Activated naive CD4-positive, alpha-beta T cell (primary cell): Measurements from ENCODE around the gene UNC119.
A peak's percentile ranks its signal among the peaks of the same experiment; 100 is the strongest.

Experiments
- DNase-seq, 4 experiments: peaks; one replicate each; lab custom pipeline; 2025; lab: John Stamatoyannopoulos, UW

The UNC119 gene

DNA sequence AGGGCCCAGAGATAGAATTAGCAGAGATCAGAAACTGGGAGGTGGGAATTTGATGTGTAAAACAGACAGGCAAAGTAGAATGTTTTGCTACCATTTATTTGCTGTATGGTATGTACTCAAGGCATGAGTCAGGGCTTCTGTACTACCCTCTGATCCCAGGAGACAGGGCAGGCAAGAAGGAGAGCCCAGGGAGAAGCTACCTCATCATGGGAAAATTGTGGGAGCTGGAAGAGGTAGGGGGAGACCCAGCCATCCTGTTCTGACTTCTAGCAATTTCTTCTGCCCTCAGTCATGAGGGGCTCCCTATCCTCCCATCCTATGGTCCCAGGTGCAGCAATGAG, 20.6 kb upstream of the UNC119 start:
- no peak for DNase-seq

DNA sequence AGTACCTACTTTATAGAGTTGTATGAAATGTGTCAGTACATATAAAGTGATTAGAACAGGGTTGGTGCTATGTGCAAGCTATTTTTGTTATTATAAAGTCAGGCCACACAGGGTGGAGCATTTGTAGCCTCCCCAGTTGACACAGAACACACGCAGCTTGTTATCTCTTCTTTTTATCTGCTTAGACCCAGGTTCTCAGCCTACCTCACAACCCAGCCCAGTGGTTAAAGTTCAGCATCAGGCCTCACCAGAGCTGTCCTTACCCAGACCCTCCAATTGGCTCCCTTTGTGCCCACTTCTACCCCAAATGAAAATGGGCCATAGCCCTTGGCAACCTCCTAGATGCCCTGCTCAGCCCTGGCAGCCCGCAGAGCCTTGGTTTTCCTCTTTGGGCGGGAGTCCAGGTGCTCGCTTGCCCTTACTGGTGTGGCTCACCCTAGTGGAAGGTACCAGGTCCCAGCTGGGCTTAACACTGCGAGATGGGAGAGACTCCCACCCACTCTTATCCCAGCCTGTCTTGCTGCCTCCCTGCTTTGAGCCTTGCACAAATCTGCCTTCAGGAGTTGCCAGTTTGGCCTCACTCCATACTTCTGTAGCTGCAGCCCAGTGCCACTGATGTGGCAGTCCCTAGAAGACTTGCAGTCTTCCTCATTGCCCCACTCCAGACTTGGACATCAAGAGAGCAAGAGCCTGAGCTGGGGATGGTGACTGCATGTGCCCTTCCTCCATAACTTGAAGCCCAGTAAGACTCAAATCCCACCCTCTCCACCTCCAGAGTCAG, 20.0 kb upstream of the UNC119 start:
- no peak for DNase-seq

DNA sequence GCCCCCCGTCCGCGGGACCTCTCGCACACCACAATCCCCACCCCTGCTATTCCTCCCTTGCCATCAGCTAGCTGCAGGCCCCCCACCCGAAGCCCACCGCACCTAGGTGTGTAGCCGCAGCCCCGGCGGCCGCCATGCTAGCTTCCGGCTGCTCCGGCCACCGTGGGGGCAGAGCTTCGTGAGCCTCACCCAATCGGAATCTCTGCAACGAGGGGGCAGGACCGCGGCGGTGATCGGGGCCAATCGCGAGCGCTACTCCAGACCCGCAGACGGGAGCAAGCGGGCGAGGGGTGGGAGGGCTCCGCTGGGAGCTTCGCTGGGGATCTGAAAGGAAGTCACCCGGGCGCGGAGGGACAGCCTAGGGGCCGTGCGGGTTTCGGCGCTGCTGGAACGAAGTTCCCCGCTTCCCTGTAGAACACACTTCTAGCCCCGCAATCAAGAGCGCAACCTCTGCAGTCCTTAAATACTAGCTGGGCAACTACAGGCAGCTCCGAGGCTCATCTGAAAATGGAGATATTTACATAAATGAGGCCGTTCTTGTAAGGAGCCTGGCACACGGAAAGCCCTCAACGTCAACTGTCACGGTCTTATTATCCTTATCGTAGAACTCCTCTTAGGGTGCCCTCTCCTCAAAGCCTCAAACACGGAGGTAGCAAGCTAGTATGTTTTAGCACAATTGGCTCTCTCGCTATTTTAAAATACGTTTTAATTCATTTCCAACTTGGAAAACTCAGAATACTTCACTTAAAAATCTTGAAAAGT, 19.1 kb upstream of the UNC119 start, which contains the start of gene PIGS:
TSS of gene PIGS (minus strand) at position 164 of the 762 bp plus-strand sequence. CDS start at position 136, 28 bp downstream.
- peak; percentile 77 to 83 (median 82) for DNase-seq

DNA sequence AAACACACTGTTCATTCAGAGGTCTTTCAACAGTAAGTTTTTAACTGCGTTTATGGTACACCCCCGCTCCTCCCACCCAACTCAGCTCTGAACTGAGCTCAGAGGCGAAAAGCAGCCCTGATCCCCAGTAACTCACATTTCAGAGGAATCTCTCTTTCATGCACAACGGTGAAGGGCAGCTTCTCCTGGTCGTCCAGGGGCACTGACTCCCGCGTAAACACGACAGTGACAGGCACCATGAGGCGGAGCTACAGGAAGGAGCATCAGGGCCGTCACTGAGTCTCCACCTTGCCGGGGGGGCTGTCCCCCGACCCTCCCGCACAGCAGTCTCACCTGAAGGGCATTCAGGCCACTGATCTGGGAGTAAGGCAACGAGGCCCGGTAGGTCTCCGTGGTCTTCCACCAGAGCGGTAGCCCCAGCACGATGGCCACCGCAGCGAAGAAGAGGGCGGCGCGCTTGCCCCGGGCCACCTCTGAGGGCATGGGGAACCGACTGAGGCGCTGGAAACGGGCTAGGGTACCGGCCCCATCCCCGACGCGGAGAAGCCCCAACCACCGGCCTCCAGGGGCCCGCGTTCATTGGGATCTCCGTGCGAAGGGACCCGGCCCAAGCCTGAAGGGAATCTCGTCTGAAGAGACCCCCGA, 18.4 kb upstream of the UNC119 start:
- peak in 3 of 4 experiments; percentile 24 to 34 (median 25) for DNase-seq

DNA sequence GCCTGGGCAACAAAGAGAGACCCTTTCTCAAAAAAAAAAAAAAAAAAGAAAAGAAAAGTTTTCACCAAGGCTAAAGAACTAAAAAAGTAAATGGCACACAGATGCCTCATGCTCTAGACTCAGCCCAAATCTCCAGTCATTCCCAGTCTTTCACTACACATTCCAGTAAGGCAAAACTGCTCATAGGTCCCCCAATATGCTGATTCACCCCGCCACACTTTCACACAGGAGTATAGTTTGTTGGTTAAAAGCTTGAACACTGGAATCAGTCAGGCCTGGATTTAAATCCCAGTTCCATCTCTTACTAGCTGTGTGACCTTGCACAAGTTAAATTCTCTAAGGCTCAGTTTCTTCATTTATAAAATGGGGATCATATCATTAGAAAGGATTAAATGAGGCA, 17.0 kb upstream of the UNC119 start:
- no peak for DNase-seq

DNA sequence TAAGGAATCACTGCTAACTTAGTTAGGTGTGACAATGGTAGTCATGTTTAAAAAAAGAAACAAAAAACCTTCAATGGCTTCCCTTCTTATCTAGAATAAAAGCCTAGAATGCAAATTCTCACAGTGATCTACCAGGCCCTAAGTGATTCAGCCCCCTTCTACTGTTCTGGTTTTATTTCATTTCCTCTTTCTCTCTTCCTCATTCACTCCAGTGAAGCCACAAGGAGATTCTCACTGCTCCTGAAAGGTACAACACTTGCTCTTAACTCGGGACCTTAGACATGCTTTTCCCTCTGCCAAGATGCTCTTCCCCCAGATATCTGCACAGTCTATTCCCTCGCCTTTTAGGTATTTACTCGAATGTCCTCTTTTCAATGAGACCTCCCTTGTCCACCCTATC, 15.2 kb upstream of the UNC119 start:
- no peak for DNase-seq

DNA sequence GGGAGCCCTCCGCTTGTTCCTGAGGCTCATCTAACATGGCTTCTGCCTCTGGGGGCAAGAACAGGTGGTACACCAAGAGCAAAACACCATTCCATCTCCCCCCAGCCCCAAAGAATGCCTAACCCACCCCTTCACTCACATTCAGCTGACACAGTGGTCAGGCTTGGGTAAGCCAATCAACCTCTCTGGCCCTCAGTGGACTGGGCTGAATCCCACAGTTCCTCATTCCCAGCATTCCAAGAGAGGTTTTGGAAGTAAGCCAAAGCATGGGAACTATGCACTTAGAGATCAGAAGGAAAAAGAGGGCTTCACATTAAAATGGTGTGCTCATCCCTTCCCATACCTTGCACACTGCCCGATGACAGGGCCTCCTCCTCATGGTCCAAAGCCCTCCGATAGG, 11.1 kb upstream of the UNC119 start:
- no peak for DNase-seq

DNA sequence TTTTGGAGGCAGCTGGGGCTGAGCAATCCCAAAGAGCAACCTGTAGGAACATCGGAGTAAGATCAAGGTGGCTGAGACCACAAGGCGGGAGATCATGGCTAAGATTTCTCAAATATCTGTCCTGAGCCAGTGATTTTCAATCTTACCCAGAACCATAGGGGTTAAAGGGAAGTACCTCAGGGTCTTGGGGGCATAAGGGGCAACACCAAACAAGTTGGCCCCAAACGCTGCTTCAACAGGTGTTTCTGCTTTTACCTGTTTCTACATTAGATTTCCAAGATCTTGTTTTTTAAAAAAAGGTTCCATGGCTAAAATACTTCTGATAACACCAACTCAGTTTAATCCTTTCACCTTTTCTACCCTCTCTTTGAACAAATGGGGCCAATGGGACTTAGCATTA, 2.6 kb upstream of the UNC119 start:
- DNase-seq = no peak

DNA sequence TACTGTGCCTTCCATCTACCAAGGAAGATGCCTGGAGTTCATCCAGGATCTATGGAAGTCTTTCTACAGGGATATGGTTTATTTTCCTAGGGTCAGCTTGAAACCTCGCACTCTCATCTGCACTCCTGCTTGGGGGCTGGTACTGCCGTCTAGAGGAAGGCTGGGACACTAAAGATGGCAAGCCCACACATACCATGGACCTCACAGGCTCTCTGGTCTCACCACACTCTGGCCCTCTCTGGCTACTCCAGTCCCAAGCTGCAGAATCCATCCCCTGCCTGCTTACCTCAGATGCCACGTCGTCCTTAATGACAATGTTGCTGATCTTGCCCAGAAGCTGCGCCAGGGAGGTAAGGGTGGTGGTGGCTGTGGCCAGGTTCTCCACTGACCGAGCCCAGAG, 2.1 kb upstream of the UNC119 start:
- no peak for DNase-seq

DNA sequence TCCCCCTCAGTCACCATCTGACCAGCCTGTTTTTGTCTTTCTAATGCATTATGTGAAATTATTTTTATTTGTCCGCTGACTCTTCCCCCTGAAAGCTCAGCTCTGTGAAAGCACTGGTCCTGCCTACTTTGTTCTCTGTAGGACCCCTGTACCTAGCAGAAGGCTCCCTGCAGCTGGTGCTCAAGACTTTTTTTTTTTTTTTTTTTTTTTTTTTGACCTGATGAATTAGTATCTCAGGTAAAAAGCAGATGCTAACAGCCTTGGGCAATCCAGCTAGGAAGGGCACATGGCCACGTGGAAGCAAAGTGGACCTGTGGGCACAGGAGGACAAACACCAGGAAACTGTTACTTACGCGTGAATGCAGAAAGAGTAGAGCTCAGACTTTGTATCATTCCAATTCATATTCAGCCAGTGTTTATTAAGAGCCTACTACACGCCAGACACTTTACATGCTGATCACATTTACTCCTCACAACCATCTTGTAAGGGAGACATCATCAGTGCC, 629 bp upstream of the UNC119 start:
- DNase-seq = no peak

DNA sequence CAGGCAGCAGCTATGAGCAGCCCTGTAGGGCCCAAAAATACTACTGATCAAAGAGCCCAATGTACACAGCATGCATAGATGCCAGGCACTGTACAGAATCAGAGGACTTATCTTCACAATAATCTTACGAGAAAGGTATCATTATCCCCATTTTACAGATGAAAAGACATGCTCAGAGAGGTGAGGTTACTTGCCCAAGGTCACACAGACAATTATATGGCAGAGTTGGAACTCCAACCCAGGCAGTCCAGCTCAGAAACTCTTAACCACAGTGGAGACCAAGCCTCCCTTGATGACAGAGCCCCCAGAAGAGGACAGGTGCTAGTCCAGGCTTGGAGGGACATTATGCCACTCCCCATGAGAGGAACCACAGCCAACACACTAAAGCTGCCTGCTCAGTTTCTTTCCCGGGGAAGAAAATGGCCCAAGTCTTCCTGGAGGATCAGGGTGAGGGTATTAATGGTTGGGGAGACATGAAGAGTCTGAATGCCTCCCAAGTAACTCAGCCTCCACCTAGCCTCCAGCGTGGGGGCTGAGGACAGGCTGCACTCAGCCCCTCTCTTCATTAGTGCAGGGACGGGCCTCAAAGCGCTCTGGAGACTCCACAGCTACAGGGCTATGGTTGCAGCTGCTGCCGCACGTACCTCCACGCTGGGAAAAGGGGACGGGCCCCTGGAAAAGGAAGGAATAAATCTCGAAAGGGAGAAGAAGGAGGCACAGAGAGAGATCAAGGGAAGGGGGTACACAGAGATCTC, 826 bp downstream of the UNC119 start:
- no peak for DNase-seq

DNA sequence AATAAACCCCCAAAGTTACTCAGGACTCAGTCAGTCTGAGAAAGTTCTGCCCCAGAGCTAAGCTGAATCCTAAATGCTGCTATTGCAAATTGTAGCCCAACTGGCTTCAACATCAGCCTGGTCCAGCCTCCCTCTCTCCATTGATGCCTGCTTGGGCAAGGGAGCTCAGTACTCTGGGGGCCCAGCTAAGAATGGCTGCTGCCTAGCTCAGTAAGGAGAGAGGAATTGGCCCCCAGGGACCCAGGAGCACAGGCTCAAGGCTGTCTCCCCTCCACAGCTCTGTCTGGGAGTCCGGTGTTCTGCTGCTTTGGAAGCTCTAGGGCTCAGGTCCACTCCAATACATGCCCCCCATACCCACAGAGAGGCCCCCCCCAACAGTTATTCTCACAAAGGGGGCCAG, 1.6 kb downstream of the UNC119 start:
- no peak for DNase-seq

DNA sequence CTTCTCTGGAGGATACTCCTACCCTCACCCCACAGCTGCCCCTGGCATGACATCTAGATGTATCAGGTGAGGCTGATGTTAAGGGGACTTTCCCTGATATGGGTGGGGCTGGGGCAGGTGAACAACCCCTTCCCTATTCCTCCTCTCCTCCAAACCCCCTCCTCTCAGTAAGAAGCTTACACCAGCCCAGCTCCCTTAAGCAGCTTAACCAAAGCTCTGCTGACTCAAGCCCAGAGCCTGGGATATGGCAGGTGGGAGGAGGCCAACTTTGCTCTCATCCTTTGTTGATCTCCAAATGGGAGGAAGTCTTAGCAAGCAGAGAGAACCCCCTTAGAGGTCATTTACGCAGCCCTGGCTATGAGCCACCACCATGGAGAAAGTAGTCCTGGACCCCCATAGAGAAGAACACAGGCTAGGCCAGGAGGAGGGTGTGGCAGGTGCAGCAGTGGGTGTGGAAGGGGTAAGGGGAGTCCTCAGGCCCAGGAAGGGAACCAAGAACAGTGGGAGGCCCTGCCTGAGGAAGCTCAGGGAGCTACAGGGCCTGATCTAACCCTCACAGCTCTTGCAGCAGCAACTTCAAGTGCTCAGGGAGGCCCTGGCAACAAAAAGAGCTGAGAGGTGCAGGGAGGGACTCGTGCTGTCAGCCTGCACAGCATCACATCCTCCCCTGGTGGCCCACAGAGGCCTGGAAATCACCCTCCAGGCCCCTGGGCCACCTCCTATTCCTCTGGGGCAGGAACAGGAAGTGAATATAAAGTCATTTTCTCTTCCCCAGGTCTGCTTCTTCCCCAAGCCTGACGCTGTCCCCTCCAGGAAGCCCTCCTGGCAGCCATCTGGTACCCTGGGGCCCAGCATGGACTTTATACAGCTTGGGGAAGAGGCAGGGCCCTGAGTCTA, 2.9 kb downstream of the UNC119 start:
- DNase-seq = peak in 3 of 4 experiments; percentile 12 to 29 (median 12)

DNA sequence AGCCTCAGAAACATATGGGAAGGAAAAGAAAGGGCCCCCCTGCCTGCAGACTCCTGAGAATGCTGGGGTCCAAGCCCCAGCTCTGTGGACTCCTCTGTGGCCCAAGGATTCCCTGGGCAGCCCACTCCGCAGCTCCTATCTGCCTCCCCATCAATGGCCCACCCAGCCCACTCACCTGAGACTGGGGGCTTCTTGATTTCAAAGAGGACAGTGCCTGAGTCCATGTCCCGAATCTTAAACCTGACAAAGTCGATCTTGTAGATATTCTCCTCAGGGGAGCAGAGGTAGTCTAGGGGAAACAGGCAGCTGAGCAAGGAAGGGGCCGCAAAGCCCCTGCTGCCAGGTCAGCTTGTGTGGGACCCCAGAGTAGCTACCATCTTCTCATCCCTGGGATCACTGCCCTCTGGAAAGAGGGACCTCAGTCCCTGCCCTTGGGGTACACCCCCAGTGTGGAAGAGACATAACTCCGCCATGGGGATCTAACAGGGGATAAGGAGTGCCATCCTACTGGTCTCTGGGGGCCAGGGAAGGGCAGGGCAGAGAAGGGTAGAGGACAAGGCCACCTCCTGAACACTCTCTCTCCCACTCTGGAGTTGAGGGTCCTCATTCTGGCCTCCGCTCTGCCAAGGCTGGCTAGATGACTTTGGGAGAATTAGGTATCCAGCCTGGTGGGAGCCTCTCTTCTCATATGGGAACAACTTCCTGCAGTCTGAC, 3.9 kb downstream of the UNC119 start:
- DNase-seq = no peak

DNA sequence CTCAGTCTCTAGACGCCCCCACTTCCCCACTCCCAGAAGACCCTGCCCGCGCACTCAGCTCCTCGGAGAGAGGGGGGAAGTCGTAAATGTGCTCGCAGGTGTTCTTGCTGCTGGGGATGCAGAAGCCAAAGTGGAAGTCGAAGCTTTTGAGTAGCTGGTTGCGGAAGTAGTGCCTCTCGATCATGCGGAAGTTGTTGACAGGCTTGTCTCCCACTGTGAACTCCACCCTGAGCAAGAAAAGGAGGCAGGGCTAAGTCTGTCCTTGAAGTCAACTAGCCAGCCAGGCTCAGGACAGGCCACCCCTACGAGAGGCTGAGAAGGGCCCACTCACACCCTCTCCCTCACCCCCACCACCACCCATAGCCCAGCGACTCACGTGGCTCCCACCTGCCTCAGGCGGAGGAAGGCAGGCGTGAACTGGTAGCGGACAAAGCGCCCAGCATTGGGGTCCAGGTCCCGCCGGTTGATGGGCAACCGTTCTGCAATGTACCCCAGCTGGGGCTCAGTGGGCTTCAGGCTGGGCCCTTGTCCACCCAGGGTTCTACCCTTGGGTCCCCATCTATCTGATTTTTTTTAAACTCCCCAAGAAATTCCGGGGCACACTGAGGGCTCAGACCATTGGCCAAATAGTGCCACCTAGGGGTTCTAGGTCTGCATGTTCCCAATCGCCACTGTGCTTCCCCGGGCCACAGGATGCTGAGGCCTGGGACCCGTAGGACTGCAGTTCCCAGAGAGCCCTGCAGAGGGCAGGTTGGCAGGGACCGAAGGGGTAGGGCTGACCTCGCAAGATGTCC, 4.6 kb downstream of the UNC119 start:
- peak; percentile 16 to 39 (median 26) for DNase-seq

DNA sequence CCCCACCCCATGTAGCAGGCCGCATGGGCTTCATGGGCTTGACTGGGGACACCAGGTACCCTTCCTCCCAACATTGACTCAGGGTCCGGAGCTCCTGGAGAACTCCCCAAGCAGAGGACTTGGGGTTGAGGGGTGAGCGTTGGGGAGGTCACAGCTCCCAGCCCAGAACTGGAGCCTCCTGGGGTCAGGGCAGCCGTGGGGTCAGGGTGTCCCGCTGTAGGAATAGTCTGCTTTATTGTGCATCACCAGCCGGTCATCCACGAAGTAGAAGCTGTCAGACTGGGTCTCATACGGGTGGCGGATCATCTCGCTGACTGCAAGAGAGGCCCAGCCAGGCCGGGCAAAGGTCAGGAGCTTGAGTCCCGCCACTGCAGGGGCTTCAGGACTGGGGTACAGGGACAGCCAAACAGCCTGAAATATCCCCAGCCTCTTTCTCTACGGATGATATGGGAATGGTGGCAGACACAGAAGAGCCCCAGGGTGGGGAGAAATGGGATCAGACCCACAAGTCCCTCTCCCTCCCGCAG, 5.3 kb downstream of the UNC119 start:
- DNase-seq = no peak

DNA sequence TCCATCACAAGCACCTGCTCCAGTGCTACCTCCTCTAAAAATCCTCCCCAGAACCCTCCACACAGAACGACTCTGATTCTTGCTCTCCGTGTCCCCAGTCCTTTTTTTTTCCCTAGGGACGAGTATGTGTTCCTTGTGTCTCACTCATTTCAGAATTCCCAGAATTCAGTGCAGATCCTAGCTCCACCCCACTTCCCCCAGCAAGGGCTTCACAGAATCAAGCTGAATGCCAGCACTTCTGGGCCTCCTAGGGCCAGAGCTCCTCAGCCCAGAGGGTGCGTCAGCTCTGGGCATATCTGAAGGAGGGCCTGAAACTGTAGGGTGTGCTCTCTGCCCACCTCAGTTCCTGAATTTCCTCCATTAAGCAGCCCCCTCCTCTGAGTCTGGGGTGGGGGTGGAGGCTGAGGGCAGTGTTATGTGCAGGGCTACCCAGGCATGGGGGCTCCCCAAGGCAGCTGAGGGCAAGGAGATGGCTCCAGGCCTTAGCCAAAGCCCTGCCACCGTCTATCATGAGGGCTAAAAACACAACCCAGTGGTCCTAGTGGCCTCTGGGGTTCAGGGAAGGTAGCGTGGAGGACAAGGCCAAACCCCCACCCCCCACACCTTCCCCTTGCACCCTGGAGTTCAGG, 6.5 kb downstream of the UNC119 start:
- DNase-seq = no peak

DNA sequence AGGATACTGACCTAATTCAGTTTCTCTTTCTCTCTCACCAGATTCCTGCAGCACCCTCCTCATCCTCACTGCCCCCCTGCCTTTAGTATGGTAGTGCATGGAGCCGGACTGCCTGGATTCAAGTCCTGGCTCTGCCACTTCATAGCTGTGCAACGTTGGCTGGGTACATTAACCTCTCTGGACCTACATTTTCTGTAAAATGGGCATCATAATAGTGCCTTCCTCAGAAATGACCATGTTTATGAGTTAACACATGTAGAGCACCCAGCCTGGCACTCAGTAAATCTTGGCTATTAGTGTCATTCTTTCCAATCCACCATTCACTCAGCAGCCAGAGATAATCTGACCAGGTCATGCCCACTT, 7.3 kb downstream of the UNC119 start:
- DNase-seq = no peak
